Measurements from ENCODE around the gene CEP95.

GRCh38 chr17:64496348-64496785 is 10.4 kb upstream of the CEP95 start:
- TF ChIP-seq CTCF (IDR thresholded peaks at IDR 0.05) (no peak), PBX3 (IDR thresholded peaks at IDR 0.05) (no peak), POLR2A (IDR thresholded peaks at IDR 0.05; ENCODE audit: low read length) (no peak), KDM1A (IDR thresholded peaks at IDR 0.05; ENCODE audit: low read depth) (no peak)

Measured in A549 (cell line).